Measurements from ENCODE around the gene APLN.

The APLN gene

DNA sequence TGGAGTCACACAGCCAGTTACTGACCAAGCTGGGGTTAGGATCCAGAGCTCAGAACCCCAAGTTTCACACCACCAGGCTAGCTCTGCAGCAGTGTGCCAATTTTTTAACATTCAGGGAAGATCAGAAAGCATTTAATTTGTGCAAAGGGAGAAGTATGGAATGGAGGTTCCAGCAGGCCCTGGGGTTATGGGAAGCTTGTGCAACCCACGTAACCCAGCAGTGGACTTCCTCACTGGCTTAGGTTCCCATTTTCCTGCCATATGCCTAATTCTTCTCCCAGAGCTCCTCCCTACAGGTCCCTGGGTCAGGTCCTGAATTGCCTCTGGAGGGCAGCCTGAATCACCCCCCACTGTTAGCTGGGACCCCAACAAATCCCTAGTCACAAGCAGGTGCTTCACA, 14.0 kb downstream of the APLN start:
- no peak for DNase-seq

DNA sequence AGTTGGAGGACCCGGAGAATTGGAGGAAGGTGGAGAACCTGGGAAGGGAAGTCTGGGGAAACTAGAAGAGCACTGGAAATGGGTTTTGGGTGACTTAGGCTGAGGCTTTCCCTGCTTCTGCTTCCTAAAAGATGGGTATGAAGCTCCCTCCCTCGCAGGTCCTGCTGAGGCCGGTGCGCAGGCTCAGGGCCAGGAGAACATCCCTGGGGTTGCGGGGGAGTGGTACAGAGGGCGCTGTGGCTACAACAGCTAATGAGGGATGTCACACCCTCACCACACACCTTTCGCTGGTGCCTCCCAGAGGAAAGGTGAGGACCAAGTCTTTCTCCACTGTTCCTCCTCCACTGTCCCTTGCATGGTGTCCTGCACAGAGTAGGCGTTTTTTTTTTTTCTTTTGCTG, 15.8 kb downstream of the APLN start:
- no peak for DNase-seq

DNA sequence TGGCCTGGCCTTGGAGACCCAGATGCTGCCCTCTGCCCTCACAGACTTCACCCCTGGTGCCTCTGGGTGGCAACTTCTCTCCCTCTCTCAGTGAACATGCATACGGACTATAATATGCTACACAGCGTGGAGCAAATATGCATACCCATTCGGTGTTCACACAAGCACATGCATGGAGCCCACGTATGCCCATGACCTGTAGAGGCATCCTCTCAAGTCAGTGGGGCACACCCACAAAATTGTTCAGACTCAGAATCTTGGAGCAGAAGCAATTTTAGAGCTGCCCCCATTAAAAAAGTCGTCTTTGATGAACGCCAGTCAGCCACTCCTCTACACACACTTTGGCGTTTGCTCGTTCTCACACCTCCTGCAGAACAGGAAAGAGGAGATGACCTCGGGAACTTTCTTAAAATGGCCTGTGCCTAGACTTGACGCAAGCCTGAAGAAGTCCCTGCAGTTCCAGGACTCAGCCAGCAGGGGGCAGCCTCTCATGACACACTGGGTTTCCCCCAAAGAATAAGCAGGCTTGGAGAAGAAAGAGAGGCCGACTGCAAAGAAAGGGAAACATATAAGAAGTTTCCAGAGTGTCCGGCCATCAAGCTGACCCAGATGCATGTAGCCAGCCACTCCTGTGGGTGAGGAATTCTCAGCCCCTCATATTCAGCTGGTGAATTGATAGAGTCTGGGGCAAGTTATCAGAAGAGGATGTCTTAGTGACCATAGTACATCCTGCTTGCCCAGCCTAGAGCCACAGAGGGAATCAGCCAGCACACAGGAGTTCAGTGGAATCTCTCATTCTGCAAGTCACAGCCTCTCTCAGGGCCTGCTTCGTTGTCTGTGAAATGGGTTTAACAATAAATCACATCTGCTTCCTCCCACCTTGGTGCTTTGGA, 17.3 kb downstream of the APLN start:
- DNase-seq: peak; percentile 76

DNA sequence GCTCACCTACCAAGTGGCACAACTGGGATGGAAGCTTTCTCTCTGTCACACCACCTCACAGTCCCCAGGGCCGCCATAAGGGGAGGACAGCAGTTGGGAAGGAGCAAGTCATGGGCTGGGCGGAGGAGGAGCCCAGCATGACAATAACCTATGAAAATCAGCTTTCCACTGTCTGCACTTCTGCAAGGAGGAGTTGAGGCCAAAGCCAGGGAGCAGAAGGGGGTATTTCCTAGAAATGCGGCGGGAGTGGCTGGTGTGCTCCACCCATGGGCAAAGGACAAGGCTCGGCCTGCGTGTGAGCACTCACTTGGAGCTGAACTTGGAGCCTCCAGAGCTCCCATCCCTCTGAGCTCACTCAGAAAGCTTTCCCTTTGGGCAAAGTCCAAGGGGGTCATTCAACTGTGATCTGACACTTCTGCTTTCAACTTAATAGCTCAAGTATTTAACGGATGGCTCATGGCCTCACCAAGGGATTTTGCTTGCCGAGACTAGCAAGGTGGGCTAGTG, 18.5 kb downstream of the APLN start:
- no peak for DNase-seq

DNA sequence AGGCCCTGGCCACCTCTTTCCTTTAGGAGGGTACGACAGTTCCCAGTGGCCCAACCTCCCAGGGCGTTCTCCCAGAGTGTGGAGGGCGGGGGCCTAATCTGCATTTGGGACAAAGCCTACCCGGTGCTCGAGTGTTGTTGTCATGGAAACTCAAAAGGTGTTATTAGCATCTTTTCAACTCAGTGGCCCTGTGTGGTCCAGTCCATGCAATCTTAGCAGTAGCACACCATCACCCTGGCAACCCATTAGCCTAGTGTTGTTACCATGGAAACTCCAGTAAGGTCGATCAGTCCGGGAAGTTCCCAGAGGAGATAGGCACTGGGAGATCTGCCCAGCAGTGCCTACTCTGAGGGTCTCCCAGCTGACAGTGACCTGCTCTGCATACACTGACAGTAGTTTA, 20.2 kb downstream of the APLN start:
- DNase-seq: no peak

DNA sequence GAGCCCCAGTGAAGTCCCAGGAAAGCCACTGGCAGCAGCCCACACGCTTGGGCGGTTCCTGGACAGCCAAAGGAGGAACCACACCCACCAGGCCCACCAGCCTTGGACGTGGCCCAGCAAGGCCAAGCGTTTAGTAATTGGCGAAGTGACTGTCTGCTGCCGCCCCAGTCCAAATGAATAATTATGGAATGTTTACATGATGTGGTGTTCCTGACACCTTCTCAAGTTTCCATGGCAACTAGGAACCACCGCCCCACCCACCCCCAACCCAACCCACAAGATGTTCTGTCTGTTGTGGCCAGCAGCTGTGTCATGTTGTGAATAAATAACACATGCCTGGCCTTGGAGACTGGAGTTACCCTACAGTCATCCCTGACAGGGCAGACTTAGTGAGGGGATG, 22.3 kb downstream of the APLN start:
- DNase-seq: no peak

DNA sequence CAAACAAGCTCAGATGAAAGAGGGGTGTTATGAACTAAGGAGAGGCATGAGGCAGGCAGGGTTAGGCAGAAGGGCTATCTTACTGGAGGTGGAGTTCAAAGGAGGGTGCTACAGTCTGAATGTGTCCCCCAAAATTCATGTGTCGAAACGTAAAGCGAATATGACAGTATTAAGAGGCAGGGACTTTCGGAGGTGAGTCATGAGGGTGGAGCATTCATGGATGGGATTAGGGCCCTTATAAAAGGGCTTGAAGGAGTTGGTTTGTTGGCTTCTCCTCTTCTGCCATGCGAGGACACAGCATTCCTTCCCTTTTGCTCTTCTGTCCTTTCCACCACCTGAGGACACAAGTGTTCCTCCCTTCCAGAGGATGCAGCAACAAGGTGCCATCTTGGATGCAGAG, 22.9 kb downstream of the APLN start:
- no peak for DNase-seq

DNA sequence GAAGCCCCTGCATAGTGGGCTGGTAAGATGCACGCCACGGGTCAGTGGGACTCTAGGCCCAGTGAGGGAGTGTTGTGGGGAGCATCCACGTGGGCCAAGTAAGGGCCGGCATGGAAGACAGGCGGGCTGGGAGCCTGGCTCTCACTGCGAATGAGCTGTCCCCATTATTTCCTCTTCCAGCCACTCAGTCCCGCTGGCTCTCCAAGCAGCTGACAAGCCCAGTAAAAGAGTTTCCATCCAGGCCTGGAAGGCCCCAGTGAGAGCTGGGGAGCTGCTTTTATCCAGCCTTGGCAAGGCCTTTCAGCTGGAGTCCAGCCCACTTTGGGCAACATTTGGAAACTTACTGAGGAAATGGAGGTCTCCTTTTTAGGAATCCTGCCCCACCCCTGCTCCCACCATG, 24.9 kb downstream of the APLN start:
- no peak for DNase-seq

DNA sequence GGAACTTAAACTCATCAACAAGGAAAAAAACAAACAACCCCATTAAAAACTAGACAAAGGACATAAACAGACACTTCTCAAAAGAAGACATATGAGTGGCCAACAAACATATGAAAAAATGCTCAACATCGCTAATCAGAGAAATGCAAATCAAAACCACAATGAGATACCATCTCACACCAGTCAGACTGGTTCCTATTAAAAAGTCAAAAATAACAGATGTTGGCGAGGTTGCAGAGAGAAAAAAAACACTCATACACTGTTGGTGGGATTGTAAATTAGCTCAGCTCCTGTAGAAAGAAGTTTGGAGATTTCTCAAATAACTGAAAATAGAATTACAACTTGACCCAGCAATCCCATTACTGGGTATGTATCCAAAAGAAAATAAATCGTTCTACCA, 28.7 kb downstream of the APLN start:
- no peak for DNase-seq

DNA sequence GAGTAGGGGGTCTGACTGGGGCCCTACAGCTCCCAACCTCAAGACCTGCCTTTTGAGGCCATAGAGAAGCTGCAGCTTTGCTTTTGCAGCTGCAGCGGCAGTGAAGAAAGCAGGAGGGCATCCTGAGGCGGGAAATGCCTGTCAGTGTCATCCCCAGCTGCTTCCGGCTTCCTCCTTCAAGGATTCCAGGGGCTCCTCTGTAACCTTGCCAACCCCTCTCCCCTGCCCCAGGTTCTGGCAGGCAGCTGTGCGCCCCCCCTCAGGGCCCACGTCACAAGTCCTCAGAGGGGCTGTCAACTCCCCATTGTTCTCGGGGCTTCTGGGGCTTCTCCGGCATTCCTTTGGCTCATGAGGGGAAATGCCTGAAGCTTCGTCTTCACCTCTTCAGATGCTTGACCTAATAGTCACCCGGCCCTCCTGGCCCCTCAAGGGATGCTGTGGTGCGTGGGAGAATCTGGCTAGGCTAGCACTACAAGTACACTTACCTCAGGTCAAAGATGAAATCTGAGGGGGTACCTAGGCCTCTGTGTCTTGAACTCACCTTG, 31.9 kb downstream of the APLN start:
- no peak for DNase-seq

DNA sequence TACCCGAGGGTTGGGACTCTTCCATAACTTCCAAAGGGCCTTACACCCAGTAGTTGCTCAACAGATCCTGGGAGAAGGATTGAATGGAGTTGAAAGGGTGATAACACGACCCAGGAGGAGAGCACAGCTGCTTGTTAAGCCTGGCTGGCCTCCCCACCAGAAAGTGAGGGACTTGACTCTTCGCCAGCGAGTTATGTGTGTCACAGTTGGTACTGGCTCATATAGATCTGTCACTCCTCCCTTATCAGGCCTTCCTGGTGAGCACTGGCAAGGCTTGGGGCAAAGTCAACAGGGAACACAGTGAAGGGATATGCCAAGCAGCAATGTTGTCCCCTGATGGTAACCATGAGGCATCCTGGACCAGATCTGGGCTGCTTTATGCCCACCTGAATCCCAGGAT, 35.8 kb downstream of the APLN start:
- DNase-seq: no peak

DNA sequence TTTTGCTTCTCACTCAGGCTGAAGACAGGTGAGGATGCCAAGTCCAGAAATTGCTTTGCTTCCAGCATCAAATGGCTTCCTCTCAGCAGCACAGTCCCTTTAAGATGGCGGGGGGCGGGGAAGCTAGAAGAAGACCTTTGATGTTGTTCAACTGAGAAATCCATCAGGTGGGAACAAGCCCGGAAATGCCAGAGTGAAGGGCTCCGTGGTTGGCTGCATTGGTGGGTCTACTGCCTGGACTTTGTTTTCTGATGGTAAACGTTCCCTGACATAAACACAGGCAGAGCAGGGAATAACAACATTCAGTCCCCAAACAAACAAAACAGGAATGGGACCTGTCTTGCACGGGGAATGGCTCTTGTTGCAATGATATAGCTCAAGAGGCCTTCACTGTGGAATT, 37.3 kb downstream of the APLN start:
- DNase-seq: no peak

DNA sequence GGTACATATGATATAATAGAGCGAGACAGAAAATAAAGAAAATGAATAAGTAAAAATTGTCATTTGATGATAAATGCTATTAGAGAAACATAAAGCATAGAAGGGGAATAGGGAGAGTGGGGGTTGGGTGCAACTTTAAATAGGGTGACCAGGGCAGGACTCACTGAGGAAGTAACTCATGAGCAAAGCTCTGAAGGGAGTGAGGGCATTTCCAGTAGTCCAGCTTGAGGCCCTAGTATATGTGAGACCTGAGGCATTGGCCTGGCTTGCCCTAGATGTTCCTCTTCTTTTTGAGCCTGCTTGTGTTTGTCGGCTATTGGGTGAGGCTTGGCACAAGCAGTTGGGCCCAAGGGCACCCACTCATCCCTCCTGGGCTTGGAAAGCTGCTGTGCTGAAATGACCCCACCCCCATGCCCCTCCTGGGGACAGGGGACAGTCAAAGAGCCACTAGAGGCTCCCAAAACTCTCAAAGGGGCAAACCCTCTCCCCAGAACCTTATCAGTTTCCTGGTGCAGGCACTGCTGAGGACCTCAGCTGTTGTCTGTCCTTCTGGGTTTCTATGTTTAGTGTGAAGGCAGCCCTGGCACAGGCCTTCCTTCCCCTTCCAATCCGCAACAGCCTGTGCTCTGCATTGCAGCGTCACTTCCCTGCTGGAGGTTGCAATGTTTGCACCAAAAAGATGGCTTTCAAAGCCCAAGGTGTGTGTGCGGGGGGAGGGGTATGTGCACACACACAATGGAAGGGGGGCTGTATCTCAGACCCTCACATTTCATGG, 40.1 kb downstream of the APLN start:
- DNase-seq: no peak

DNA sequence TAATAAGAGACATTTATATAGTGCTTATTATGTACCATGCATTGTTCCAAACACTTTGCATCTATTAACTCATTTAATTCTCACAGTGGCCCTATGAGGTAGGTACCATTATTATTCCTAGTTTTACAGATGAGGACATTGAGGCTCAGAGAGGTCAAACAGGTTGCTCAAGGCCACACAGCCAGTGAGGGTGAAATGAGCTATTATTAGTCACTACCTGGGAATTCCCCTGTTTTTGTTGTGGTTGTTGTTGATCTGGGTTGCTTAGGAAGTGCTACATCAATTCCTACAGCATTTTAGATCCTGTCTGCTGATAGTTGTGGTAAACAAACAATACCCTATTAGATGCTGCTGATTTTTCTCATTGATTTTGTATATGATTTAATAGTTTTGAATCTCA, 41.2 kb downstream of the APLN start:
- DNase-seq: no peak

DNA sequence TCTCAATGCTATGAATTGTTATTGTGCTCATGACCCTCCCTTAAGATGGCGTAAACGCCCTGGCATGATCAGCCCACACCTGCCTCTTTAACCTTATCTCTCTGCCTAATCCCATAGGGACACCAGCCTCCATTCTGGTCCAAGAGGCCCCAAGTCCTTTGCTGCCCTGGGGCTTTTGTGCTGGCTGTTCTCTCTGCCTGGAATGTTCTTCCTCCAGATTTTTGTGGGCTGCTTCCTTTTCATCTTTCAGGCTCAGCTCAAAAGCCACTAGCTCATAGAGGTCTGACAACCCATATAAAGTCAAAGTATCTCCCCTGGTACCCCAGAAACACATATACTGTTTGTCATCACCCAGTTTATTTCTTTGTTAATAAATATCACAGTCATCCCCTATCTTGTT, 42.4 kb downstream of the APLN start:
- DNase-seq: no peak

DNA sequence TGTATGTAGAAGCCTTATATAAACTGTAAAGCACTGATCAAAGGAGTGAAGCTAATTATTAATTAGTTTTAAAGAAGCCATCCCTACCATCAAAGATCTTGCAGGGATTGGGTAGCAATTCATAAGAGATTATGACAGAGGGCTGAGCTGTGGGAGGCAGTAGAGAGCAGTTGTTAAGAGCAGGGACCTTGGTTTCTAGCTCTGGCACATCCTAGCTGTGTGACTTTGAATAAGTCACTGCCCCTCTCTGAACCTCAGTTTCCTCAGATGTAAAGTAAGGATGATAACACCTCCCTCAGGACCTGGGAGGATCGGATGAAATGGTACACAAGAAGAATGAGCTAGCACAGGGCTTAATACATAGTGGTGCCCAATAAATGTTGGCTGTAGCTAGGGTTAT, 45.4 kb downstream of the APLN start:
- no peak for DNase-seq

DNA sequence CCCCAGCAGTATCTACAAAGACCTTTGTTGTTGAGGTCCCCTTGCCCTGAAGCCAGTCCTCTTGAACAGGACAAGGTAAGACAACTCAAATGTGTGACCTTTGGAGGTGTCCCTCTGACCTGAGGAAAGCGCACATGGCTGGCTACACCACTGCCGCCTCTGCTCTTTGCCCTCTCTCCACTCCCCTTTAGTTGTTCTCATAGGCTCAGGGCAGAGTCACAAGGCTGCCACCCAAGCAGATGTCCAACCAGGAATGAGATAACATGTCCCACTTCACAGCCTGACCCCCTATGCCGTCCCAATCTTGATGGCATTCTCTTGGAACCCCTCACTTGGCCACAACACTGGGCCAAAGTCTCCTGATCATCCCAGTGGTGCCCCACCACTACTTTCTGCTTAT, 46.3 kb downstream of the APLN start:
- DNase-seq: no peak

DNA sequence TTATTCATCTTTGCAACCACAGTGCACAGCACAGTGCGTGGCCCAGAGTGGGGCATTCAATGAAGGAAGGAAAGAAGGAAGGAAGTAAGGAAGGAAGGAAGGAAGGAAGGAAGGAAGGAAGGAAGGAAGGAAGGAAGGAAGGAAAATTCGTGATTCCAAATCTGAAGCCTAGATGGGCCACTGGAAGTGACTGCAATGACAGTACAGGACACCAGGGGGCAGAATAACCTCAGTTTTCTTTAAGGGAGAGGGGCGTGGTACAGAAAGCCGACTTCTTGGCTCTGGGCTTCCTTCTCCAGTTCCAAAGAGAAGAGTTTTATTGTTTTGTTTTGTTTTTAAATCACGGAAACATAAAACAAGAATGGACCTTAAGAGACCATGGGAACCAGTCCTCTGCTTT, 47.8 kb downstream of the APLN start:
- DNase-seq: peak; percentile 53

DNA sequence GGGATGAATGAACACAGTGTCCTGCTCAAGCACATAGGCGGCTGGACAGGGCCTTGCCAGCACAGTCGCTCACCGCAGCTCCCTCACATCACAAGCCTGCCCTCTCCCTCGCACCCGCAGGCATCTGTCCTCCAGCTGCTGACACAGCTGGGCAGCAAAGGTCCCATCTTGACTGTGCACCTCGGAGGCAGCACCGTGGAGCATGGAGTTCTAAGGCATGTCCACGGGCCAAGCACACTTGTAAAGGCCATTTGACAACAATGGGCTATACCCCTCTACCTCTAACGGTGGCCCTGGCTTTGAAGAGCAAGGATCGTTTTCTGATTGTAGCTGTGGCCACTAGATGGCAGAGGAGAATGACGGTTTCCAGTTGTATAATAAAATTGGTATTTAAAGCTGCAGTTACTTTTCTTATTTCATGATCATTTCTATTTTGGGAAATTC, 53.8 kb downstream of the APLN start:
- no peak for DNase-seq

DNA sequence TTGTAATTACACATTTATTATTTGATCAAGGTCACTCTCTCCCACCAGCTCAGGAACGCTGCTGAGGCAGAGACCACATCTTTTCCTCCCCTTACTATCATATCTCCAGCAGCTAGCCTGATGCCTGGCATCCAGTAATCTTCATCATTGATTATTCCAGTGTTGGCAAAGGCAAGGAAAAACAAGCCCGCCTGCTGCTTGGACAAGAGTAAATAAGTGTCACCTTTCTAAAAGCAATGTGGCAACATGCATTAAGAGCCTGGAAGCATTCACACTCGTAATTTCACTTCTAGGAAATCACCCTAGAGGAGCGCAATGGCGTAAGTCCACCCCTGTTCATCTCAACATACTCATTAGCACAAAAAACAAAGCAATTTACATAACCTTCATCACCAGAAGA, 54.8 kb downstream of the APLN start:
- no peak for DNase-seq

DNA sequence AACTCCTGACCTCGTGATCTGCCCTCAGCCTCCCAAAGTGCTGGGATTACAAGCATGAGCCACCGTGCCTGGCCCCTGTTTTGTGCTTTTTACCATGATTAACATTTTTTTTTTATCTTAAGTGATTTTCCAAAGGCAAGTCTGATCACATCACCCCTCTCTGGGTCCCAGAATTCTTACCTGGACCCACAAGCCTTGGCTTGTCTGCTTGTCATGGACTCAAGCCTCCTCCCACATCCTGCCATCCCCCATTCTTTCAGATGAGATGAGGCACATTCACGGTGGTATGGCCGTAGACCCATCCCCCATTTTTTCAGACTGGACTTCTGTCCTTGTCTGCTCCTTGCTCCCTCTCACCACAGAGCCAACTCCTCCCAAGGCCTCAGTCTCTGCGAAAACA, 55.3 kb downstream of the APLN start:
- DNase-seq: no peak

DNA sequence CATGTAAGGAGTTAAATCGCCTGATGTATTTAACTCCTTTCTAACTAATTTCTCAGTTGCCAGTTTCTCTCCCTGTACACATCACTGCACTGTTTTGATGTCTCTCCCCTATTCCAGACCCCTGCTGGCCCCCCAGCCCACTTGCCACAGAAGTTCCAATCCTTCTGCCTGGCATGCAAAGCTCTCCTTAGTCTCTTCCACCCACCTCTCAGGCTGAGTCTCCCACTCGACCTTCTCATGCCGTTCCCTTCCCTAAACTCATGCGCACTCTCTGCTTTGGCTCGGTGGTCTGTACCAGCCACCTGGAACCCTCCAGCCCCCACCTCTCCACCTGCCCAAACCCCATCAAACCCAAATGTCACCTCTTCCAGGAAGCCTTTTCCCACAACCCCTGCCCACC, 56.9 kb downstream of the APLN start:
- DNase-seq: no peak

DNA sequence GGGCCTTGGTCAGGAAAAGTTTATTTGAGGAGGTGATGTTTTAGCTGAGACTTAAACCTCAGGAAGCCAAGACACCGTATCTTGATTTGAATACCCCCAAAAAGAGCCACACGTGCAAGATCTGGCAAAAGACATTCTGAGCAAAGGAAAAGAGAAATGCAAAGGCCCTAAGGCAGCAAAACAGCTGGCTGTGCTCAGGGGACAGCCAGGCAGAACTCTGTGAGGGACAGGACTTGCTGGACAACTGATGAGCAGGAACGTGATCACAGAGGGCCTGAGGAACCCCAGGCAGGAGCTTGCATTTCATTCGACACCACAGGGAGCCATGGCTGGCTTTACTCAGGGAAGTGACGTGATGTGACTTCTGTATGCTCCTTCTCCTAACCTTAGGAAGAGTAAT, 58.7 kb downstream of the APLN start:
- no peak for DNase-seq
